IgD-negative memory B cell (primary cell): ENCODE results near the gene CLEC1B. TPM values are rescaled to one million over a fixed set of nuclear protein-coding genes. Genes with fewer than 3 reads are reported as not detected.
"Not testable (repeated sequence)": the region's sequence is repeated elsewhere in the genome, so short reads cannot be mapped to it uniquely, and the experiment has no call there.

Experiments
- H3K27ac Mint-ChIP-seq, 3 donors: one replicate each; pipeline ENCODE4 v1.8.0; 2020 to 2022; ENCODE audit warnings: mild to moderate bottlenecking in 3 of 3, mixed read lengths in 3 of 3, moderate library complexity in 1 of 3
- H3K27me3 Mint-ChIP-seq: one replicate; pipeline ENCODE4 v1.8.0; 2021; ENCODE audit warnings: mixed read lengths
- H3K36me3 Mint-ChIP-seq: one replicate; pipeline ENCODE4 v1.8.0; 2020; ENCODE audit warnings: mild to moderate bottlenecking, mixed read lengths
- H3K4me1 Mint-ChIP-seq, 3 donors: one replicate each; pipeline ENCODE4 v1.8.0; 2020 to 2022; ENCODE audit warnings: mixed read lengths in 3 of 3, mild to moderate bottlenecking in 1 of 3
- H3K4me3 Mint-ChIP-seq, 4 donors: one replicate each; pipeline ENCODE4 v1.8.0; 2020 to 2022; ENCODE audit warnings: mild to moderate bottlenecking in 4 of 4, mixed read lengths in 4 of 4, moderate library complexity in 3 of 4
- H3K9me3 Mint-ChIP-seq, 3 donors: one replicate each; pipeline ENCODE4 v1.8.0; 2020 to 2021; ENCODE audit warnings: mixed read lengths in 3 of 3, mild to moderate bottlenecking in 1 of 3
- polyA plus RNA-seq: library from polyadenylated mRNA; unstranded; fragments of 300-500 nt; fragmentation: Illumina TruSeq; gene quantifications from one replicate; pipeline ENCODE4 v1.2.3, GENCODE V29; 2021

CLEC1B gene
- polyA plus RNA-seq, 1 donor from 2014 or later, result not detected

DNA sequence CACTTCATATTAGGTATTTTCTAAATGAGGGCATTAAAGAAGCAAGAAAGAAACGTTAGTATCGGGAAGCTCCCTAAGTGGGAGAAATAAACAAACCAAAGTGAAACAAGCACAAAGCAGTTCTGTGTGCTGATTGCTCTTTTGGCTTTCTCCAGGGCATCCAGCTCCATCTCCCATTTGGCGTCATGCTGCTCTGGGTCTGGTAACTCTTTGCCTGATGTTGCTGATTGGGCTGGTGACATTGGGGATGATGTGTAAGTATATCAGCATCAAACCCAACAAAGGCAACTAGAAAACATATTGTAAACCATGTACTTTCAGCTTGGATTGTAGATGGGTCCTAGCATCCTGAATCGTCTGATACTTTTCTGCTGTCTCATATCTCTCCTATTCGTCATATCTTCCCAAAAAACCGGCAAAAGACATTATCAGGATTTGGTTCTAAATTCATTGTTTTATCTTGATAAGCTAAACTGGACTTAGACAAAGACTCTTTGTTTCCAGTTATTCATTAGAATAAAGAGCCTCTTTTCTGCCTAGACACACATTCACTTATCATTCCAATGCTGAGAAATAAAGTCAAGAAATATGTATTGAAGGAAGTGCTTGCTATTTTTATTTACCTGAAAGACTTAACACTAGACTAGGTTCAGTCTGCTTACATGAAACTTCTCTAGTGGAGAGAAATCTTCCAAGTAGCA is 13.9 kb upstream of the CLEC1B start:
- Mint-ChIP-seq H3K9me3 (no peaks in the 10 kb centered on the region), H3K27ac (no peak overlapping the region), H3K27me3 (peaks cover 5% of the 10 kb centered on the region)

DNA sequence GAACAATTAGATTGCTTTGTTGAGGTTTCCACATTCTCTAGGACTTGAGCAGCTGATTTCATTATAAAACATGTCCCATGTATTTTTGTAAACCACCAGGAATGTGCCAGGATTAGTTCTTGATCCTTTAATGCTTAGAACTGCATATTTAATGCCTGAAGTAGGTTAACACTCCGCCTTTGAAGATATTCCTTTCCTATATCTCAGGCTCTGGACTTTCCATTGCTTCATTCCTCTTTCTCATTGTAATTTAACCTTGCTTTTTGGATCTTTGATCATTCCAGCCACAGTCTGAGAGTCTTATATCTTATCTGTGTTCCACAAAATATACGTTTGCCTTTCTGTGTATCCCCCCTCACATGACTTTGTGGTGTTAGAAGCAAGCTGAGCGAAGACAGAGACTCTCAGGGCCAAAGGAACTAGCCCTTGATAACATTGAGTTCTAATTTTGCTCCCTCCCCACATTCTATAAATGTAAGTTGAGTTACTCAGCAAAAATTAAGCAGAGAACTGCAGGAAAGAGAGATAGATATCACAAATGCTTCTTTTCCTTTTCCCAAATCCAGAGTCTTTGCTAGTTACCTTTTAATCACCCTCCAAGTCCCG is 2.4 kb upstream of the CLEC1B start:
- H3K27ac Mint-ChIP-seq, result no peak overlapping the region
- no peaks in the 10 kb centered on the region for H3K9me3 Mint-ChIP-seq
- H3K36me3 Mint-ChIP-seq, result no peaks in the 10 kb centered on the region
- peaks cover 8% of the 10 kb centered on the region for H3K27me3 Mint-ChIP-seq
- no peaks in the 10 kb centered on the region for H3K4me1 Mint-ChIP-seq
- no peak overlapping the region for H3K4me3 Mint-ChIP-seq

More for the DNA sequence above, 13.9 kb upstream of the CLEC1B start:
- H3K36me3 Mint-ChIP-seq, result no peaks in the 10 kb centered on the region
- H3K4me1 Mint-ChIP-seq, result no peaks in the 10 kb centered on the region
- no peak overlapping the region for H3K4me3 Mint-ChIP-seq

DNA sequence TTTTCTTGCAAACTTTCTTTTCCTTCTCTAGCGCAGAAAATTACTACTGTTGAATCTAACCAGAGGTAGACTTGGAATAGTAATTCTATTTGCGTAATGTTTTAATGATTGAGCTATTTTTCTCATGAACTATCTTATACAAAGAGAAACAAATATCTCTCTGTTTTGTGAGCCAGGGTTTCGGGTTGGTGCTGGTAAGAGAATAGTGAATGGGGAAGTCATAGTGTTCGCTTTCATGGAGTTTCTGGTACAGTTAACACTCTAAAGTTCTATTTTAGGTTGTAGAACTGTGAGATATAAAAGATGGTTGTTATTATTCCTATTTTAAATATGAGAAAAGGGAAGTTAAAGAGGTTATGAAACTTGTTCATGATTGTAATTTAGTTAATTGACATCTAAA is 6.6 kb downstream of the CLEC1B start:
- Mint-ChIP-seq H3K27ac (no peak overlapping the region), H3K9me3 (no peaks in the 10 kb centered on the region), H3K4me1 (peaks cover 0 to 9% (median 4%) of the 10 kb centered on the region in 3 donors), H3K36me3 (no peaks in the 10 kb centered on the region), H3K27me3 (peaks cover 43% of the 10 kb centered on the region), H3K4me3 (no peak overlapping the region)

DNA sequence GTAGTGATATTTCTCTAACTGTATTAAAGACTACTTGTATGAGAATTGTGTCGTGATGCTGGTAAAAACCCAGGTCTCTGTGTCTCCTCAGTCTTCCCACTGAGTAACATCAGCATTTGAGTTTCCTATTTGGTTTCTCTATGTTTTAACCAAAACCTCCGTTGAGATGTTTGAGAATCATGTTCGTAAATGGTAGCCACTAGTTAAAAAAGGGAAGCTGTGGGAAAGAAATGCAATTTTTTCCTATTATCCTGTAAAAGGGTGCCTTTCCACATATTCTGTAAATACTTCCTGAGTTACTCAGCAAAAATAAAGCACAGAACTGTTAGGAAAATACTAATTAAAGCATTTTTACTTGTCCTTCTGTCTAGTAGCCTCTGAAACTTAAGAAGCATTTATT is 7.0 kb downstream of the CLEC1B start:
- peaks cover 43% of the 10 kb centered on the region for H3K27me3 Mint-ChIP-seq
- H3K36me3 Mint-ChIP-seq, result no peaks in the 10 kb centered on the region
- H3K9me3 Mint-ChIP-seq, result no peaks in the 10 kb centered on the region
- H3K4me1 Mint-ChIP-seq, result peaks cover 0 to 9% (median 4%) of the 10 kb centered on the region in 3 donors
- H3K4me3 Mint-ChIP-seq, result no peak overlapping the region
- no peak overlapping the region for H3K27ac Mint-ChIP-seq

- Mint-ChIP-seq H3K27ac (no peak overlapping the region), H3K36me3 (no peaks in the 10 kb centered on the region), H3K4me3 (no peak overlapping the region), H3K27me3 (peaks cover 10% of the 10 kb centered on the region), H3K9me3 (peaks cover 5 to 7% (median 6%) of the 10 kb centered on the region in 3 donors), H3K4me1 (no peaks in the 10 kb centered on the region)
Measured at GRCh38 chr12:9980126-9980525, 18.8 kb downstream of the CLEC1B start.

DNA sequence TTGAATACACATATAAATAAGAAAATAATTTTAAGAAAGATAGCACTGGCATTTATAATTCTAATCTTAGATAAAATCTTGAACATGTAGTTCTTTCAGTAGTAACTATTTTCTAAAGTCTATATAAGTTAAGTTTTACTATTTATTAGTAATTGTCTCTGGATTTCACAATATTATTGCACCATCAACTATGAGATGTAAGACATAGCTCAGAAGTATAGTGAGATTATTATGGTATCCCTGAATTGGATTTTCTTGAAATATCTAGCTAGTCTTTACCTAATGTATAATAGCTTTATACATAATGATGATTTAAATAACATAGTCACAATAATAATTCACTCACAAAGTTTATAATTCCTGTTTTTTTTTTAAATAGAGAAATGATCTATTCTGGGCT is 21.0 kb downstream of the CLEC1B start:
- H3K27me3 Mint-ChIP-seq, result peaks cover 15% of the 10 kb centered on the region
- H3K4me3 Mint-ChIP-seq, result no peak overlapping the region
- peaks cover 3% of the 10 kb centered on the region for H3K36me3 Mint-ChIP-seq
- no peaks in the 10 kb centered on the region for H3K4me1 Mint-ChIP-seq
- peaks cover 5 to 8% (median 8%) of the 10 kb centered on the region in 3 donors for H3K9me3 Mint-ChIP-seq
- no peak overlapping the region for H3K27ac Mint-ChIP-seq

- peaks cover 15% of the 10 kb centered on the region for H3K27me3 Mint-ChIP-seq
- not testable (repeated sequence) for H3K4me1 Mint-ChIP-seq, H3K9me3 Mint-ChIP-seq, H3K36me3 Mint-ChIP-seq, H3K27ac Mint-ChIP-seq, H3K4me3 Mint-ChIP-seq
Measured at GRCh38 chr12:9976626-9977025, 22.3 kb downstream of the CLEC1B start.

DNA sequence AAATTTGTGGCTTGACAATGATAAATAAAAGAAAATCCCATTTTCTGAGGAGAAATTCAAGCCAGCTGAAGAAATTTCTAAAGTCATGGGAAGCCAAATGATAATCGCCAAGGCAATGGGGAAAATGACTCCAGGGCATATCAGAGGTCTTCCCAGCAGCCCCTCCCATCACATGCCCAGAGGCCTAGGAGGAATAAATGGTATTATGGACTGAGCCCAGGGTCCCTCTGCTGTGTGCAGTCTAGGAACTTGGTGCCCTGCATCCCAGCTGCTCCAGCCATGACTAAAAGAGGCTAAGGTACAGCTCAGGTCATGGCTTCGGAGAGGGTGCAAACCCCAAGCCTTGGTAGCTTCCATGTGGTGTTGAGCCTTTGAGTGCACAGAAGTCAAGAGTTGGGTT is 23.3 kb downstream of the CLEC1B start:
- Mint-ChIP-seq H3K36me3 (peaks cover 3% of the 10 kb centered on the region), H3K9me3 (peaks cover 5 to 8% (median 8%) of the 10 kb centered on the region in 3 donors)

GRCh38 chr12:9974731-9975130 is 24.2 kb downstream of the CLEC1B start:
- not testable (repeated sequence) for H3K4me1 Mint-ChIP-seq, H3K4me3 Mint-ChIP-seq, H3K27ac Mint-ChIP-seq, H3K9me3 Mint-ChIP-seq, H3K36me3 Mint-ChIP-seq
- H3K27me3 Mint-ChIP-seq, result peaks cover 15% of the 10 kb centered on the region

More for the DNA sequence above, 23.3 kb downstream of the CLEC1B start:
- Mint-ChIP-seq H3K27me3 (peaks cover 15% of the 10 kb centered on the region), H3K27ac (no peak overlapping the region), H3K4me3 (no peak overlapping the region), H3K4me1 (no peaks in the 10 kb centered on the region)

DNA sequence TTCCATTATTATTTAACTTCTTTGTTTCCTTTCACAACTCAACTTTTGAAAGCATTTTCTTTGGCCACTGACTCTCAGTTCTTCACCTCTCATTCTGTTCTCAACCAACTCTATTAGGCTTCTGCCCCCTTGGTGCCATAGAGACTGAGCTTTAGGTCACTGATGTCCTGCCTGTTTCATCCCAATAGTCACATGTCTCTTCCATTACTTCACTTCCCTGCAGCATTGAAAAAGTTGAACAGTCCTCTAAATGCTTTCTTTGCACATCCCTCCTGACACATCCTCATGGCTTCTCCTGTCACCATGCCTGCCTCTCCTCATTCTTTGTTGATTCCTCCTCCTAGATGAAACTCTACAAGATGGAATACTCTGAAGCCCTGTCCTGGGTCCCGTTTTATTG is 25.0 kb downstream of the CLEC1B start:
- peaks cover 3% of the 10 kb centered on the region for H3K36me3 Mint-ChIP-seq
- no peaks in the 10 kb centered on the region for H3K4me1 Mint-ChIP-seq
- H3K4me3 Mint-ChIP-seq, result no peak overlapping the region
- peaks cover 15% of the 10 kb centered on the region for H3K27me3 Mint-ChIP-seq
- H3K27ac Mint-ChIP-seq, result no peak overlapping the region
- peaks cover 5 to 8% (median 8%) of the 10 kb centered on the region in 3 donors for H3K9me3 Mint-ChIP-seq

DNA sequence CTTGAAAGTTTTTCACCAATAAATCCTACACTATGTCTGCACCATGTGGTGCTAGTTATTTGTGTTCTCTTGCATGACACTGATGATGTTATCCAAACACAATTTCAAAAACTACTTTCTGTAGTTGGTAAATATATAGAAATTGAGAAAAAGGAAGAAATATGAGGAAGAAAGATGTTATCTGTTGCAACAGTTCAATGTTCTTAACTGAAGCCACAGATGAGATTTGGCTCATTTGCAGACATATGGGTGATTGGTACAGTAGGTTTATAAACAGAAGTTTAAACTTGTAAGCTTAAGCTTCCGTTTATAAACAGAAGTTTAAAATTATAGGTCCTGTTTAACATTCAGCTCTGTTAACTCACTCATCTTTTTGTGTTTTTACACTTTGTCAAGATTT is 27.7 kb downstream of the CLEC1B start, which contains the start of gene CLEC12A:
CLEC12A (plus strand) TSS at position 229 of the 400 bp plus-strand sequence. CDS start 188 bp downstream, outside the sequence.
- Mint-ChIP-seq H3K36me3 (peaks cover 3% of the 10 kb centered on the region), H3K4me1 (peaks cover 0 to 2% (median 0%) of the 10 kb centered on the region in 3 donors)

GRCh38 chr12:9969673-9970072 is 29.2 kb downstream of the CLEC1B start:
- Mint-ChIP-seq H3K27me3 (peaks cover 3% of the 10 kb centered on the region), H3K4me1 (peaks cover 0 to 2% (median 0%) of the 10 kb centered on the region in 3 donors), H3K36me3 (no peaks in the 10 kb centered on the region), H3K9me3 (peaks cover 0 to 2% (median 2%) of the 10 kb centered on the region in 3 donors), H3K4me3 (no peak overlapping the region), H3K27ac (no peak overlapping the region)

More for the DNA sequence above, 27.7 kb downstream of the CLEC1B start, which contains the start of gene CLEC12A:
- Mint-ChIP-seq H3K9me3 (peaks cover 2 to 7% (median 5%) of the 10 kb centered on the region in 3 donors), H3K4me3 (no peak within 1 kb of the TSS), H3K27me3 (peaks cover 13% of the 10 kb centered on the region), H3K27ac (no peak within 1 kb of the TSS)

DNA sequence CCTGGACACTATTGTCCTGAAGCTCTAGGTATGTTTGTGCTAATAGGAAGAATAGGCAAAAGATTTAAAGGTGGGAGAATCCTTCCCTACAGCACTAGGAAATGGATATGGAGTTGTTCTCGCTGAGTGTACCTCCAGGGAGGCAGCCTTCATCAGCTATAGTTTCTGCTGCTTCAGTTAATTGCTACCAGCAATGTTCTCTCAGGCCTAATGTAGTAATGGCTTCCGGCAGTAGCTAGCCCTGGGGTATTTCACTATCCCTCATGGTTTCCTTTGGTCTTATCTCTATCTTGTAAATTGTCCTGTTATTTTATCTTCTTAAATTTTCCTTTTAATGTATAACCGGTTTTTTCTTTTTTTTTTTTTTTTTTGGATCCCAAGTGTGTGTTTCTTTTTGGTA is 37.0 kb downstream of the CLEC1B start:
- Mint-ChIP-seq H3K9me3 (peaks cover 0 to 1% (median 0%) of the 10 kb centered on the region in 3 donors), H3K27ac (peak overlapping the region in 1 of 3 donors; percentile 36), H3K4me3 (peak overlapping the region in 1 of 4 donors; percentile 34), H3K4me1 (peaks cover 30 to 34% (median 31%) of the 10 kb centered on the region in 3 donors), H3K27me3 (peaks cover 3% of the 10 kb centered on the region), H3K36me3 (no peaks in the 10 kb centered on the region)

GRCh38 chr12:9961106-9961505 is 37.8 kb downstream of the CLEC1B start:
- peak overlapping the region in 3 of 4 donors; percentile 2 to 85 (median 67) for H3K4me3 Mint-ChIP-seq
- H3K9me3 Mint-ChIP-seq, result no peaks in the 10 kb centered on the region
- peaks cover 30 to 40% (median 31%) of the 10 kb centered on the region in 3 donors for H3K4me1 Mint-ChIP-seq
- H3K27ac Mint-ChIP-seq, result no peak overlapping the region
- peaks cover 1% of the 10 kb centered on the region for H3K27me3 Mint-ChIP-seq
- no peaks in the 10 kb centered on the region for H3K36me3 Mint-ChIP-seq

DNA sequence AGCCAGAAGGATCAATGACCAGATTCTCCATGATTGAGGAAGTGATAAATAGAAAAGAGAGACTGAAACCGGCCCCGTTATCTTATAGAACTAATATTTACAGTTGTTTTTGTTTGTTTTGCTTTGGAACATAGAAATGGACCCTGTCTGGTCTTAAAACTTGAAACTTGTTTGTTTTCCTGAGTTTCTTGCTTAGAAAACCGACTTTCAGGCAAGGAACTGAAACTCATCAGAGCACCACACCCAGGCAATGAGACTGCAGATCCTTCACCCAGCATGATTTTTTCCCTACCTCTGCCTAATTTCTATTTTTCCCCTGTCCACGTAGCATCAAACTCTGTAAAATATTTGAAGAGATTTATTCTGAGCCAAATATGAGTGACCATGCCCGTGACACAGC is 38.3 kb downstream of the CLEC1B start:
- H3K27ac Mint-ChIP-seq, result peak overlapping the region in 1 of 3 donors; percentile 64
- peak overlapping the region; percentile 2 to 85 (median 38) for H3K4me3 Mint-ChIP-seq
- no peaks in the 10 kb centered on the region for H3K36me3 Mint-ChIP-seq
- no peaks in the 10 kb centered on the region for H3K9me3 Mint-ChIP-seq
- H3K27me3 Mint-ChIP-seq, result peaks cover 4% of the 10 kb centered on the region
- peaks cover 30 to 44% (median 31%) of the 10 kb centered on the region in 3 donors for H3K4me1 Mint-ChIP-seq
